HEK293 (cell line): Measurements from ENCODE around the gene ABHD15.
A peak's percentile ranks its signal among the peaks of the same experiment; 100 is the strongest.

ENCODE experiments used
- CTCF ChIA-PET: fragments of 350-600 bp; formaldehyde crosslinking; extraction: SDS; loops from one replicate; lab custom pipeline; 2021; ENCODE audit warnings: antibody characterized with exemption; lab: Yijun Ruan, JAX
- POLR2A ChIA-PET: fragments of 300-600 bp; formaldehyde crosslinking; extraction: SDS; loops from one replicate; lab custom pipeline; 2020; ENCODE audit warnings: antibody characterized with exemption, inconsistent platforms; lab: Yijun Ruan, JAX
- H3K27ac ChIP-seq: fragments of 200-500 bp; sonication (Bioruptor generic); 2 replicates; pipeline ENCODE4 v1.5.1; 2014; ENCODE audit warnings: low read depth, low read length, control low read depth, inconsistent platforms; ENCODE audit errors: extremely low read depth
- H3K36me3 ChIP-seq, 2 experiments: fragments of 200-500 bp in 1 of 2; sonication (Bioruptor generic) in 1 of 2; 1 replicate in 1 of 2; 2 replicates in 1 of 2; pipeline ENCODE4 v1.5.1; 2014 to 2017; ENCODE audit warnings: inconsistent platforms in 2 of 2, low read length in 2 of 2; ENCODE audit not compliant: control insufficient read depth in 2 of 2, insufficient read depth in 1 of 2
- H3K4me1 ChIP-seq: fragments of 200-500 bp; sonication (Bioruptor generic); 2 replicates; pipeline ENCODE4 v1.5.1; 2014; ENCODE audit warnings: mild to moderate bottlenecking, low read length, inconsistent platforms; ENCODE audit not compliant: control insufficient read depth, insufficient read depth
- H3K4me3 ChIP-seq: 2 replicates; pipeline ENCODE4 v1.5.1; 2011; ENCODE audit warnings: low read depth, mild to moderate bottlenecking, control low read depth, low read length, moderate library complexity
- H3K9me3 ChIP-seq: fragments of 200-500 bp; sonication (Bioruptor generic); 2 replicates; pipeline ENCODE4 v1.5.1; 2014; ENCODE audit warnings: low read depth, low read length, inconsistent platforms; ENCODE audit not compliant: control insufficient read depth, insufficient read depth
- HOXA7 ChIP-seq: sonication (generic); formaldehyde crosslinking; IDR thresholded peaks from 2 replicates; pipeline ENCODE4 v1.8.1; 2022; ENCODE audit warnings: missing genetic modification reagents, borderline replicate concordance
- IKZF3 ChIP-seq: fragments of 450-650 bp; IDR thresholded peaks from 2 replicates; pipeline ENCODE4 v1.5.0; 2018; ENCODE audit warnings: missing biosample characterization, mild to moderate bottlenecking, missing genetic modification characterization, moderate library complexity
- PRDM4 ChIP-seq: fragments of 450-650 bp; formaldehyde crosslinking; IDR thresholded peaks from 2 replicates; pipeline ENCODE4 v1.5.1; 2017; ENCODE audit warnings: missing biosample characterization, missing genetic modification characterization
- SP3 ChIP-seq: fragments of 450-650 bp; formaldehyde crosslinking; IDR thresholded peaks from 2 replicates; pipeline ENCODE4 v1.5.1; 2016; ENCODE audit warnings: missing biosample characterization, missing genetic modification characterization
- SP7 ChIP-seq: fragments of 450-650 bp; formaldehyde crosslinking; IDR thresholded peaks from 2 replicates; pipeline ENCODE4 v1.5.1; 2016; ENCODE audit warnings: missing biosample characterization, missing genetic modification characterization
- WT1 ChIP-seq: fragments of 450-650 bp; formaldehyde crosslinking; IDR thresholded peaks from 2 replicates; pipeline ENCODE4 v1.5.1; 2016; ENCODE audit warnings: missing biosample characterization, missing genetic modification characterization
- ZBTB17 ChIP-seq: fragments of 450-650 bp; formaldehyde crosslinking; IDR thresholded peaks from 2 replicates; pipeline ENCODE4 v1.5.1; 2016; ENCODE audit warnings: missing biosample characterization, missing genetic modification characterization
- ZFP3 ChIP-seq: fragments of 450-650 bp; formaldehyde crosslinking; IDR thresholded peaks from 2 replicates; pipeline ENCODE4 v1.5.1; 2016; ENCODE audit warnings: low read depth, missing biosample characterization, missing genetic modification characterization
- ZNF10 ChIP-seq: fragments of 450-650 bp; formaldehyde crosslinking; IDR thresholded peaks from 2 replicates; pipeline ENCODE4 v1.5.1; 2017; ENCODE audit warnings: missing biosample characterization, missing genetic modification characterization
- ZNF202 ChIP-seq: fragments of 450-650 bp; formaldehyde crosslinking; IDR thresholded peaks from 2 replicates; pipeline ENCODE4 v1.5.1; 2016; ENCODE audit warnings: missing biosample characterization, missing genetic modification characterization, borderline replicate concordance
- ZNF223 ChIP-seq: fragments of 450-650 bp; formaldehyde crosslinking; IDR thresholded peaks from 2 replicates; pipeline ENCODE4 v1.5.1; 2016; ENCODE audit warnings: missing biosample characterization, missing genetic modification characterization
- ZNF488 ChIP-seq: fragments of 450-650 bp; formaldehyde crosslinking; IDR thresholded peaks from 2 replicates; pipeline ENCODE4 v1.5.1; 2016; ENCODE audit warnings: missing biosample characterization, missing genetic modification characterization
- ZNF629 ChIP-seq: fragments of 450-650 bp; formaldehyde crosslinking; IDR thresholded peaks from 2 replicates; pipeline ENCODE4 v1.5.1; 2017; ENCODE audit warnings: missing biosample characterization, missing genetic modification characterization
- ZNF670 ChIP-seq: fragments of 450-650 bp; formaldehyde crosslinking; IDR thresholded peaks from 2 replicates; pipeline ENCODE4 v1.5.1; 2016; ENCODE audit warnings: missing biosample characterization, missing genetic modification characterization, low read depth
- ZNF776 ChIP-seq: fragments of 450-650 bp; formaldehyde crosslinking; IDR thresholded peaks from 2 replicates; pipeline ENCODE4 v1.5.0; 2017; ENCODE audit warnings: missing biosample characterization, missing genetic modification characterization, borderline replicate concordance
- ZNF792 ChIP-seq: fragments of 450-650 bp; formaldehyde crosslinking; IDR thresholded peaks from 2 replicates; pipeline ENCODE4 v1.5.1; 2016; ENCODE audit warnings: missing biosample characterization, missing genetic modification characterization
- ZNF837 ChIP-seq: fragments of 450-650 bp; formaldehyde crosslinking; IDR thresholded peaks from 2 replicates; pipeline ENCODE4 v1.5.1; 2016; ENCODE audit warnings: missing biosample characterization, missing genetic modification characterization
- TF ChIP-seq, protein P1 (sequence below): fragments of 450-650 bp; formaldehyde crosslinking; IDR thresholded peaks from 2 replicates; pipeline ENCODE4 v1.5.1; 2016; ENCODE audit warnings: missing biosample characterization, missing genetic modification characterization
- TF ChIP-seq, protein P2 (sequence below): fragments of 450-650 bp; formaldehyde crosslinking; IDR thresholded peaks from 2 replicates; pipeline ENCODE4 v1.5.1; 2016; ENCODE audit warnings: missing biosample characterization, missing genetic modification characterization, low read depth
- TF ChIP-seq, protein P3 (sequence below): fragments of 450-650 bp; formaldehyde crosslinking; IDR thresholded peaks from 2 replicates; pipeline ENCODE4 v1.5.1; 2016; ENCODE audit warnings: missing biosample characterization, missing genetic modification characterization

The ABHD15 gene

GRCh38 chr17:29613856-29614255, 47.0 kb upstream of the ABHD15 start (continued):
- TF ChIP-seq HOXA7 (CRISPR knock-in tag) (no peak), ZNF670 (tag by site-specific recombination) (no peak)
- TF ChIP-seq, all 188 proteins: peak for 0

DNA sequence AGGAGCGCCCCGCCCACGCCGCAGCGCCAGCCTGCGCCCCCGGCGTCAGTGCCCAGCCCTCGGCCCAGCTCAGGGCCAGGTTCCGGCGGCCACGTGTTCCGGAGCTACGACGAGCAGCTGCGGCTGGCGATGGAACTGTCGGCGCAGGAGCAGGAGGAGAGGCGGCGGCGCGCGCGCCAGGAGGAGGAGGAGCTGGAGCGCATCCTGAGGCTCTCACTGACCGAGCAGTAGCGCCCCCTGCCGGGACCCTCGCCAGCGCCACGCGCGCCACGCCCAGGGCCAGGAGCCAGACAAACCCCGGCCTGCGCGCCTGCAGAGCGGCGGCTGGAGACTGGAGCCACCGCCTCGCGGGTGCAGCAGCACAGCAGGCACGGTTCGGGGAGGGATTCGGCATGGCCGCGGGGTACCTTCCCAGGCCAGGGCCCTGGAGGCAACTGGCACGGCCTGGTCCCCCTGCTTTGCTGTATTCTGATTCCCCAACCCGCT, 46.6 kb upstream of the ABHD15 start:
- CTCF ChIA-PET: interaction anchor here (0.6 to 1.1 kb wide), 2 partner anchors 20 to 93 kb away, joined by 4 to 5 read pairs; partner anchors contain the start of gene ANKRD13B
- Histone ChIP-seq H3K36me3 (peaks cover 0 to 45% of the 10 kb centered on the region in 2 experiments; a peak in 1 of 3 replicates), H3K4me3 (no peak overlapping the region), H3K27ac (no peak overlapping the region), H3K4me1 (no peaks in the 10 kb centered on the region), H3K9me3 (no peaks in the 10 kb centered on the region)
- TF ChIP-seq PRDM4 (tag by site-specific recombination) (no peak), ZFP3 (tag by site-specific recombination) (no peak), IKZF3 (no peak)
- POLR2A ChIA-PET: interaction anchor here (0.7 kb wide), 1 partner anchor 28 kb away, joined by 3 read pairs; no protein-coding TSS in a partner anchor

DNA sequence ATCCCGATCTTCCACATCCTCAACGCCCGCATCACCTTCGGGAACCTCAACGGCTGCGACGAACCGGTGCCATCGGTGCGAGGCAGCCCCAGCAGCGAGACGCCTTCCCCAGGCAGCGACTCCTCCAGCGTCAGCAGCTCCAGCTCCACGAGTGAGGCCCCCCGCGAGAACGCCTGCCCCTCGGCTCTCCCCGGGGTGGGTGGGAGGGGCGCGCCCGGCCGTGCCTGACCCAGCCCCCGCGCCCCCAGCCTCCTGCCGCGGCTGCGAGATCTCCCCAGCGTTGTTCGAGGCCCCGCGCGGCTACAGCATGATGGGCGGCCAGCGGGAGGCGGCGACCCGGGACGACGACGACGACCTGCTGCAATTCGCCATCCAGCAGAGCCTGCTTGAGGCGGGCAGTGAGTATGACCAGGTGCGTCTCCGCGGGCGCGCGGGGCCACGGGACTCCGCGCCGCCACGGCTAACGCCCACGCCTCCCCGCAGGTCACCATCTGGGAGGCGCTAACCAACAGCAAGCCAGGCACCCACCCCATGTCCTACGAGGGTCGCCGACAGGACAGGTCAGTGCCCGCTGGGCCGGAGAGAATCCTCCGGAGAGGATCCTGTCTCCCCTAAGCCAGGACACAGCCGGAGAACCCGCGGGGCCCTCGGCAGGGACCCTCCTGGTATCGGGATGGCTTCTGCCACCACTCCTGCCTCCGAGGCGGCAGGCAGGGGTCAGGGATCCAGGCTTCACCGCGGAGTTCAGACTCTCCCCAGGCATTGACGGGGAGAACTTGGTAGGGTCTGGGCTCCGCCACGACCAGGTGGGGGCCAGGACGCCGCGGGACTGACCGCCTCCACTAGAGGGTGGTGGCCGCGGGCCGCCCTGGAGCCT, 45.8 kb upstream of the ABHD15 start:
- ChIA-PET CTCF (interaction anchor here (0.5 to 1.1 kb wide), 3 partner anchors 20 to 727 kb away, joined by 3 to 5 read pairs (median 3); partner anchors contain the start of gene ANKRD13B), POLR2A (interaction anchor here (0.7 kb wide), 1 partner anchor 27 kb away, joined by 3 read pairs; no protein-coding TSS in a partner anchor)
- no peaks in the 10 kb centered on the region for H3K9me3 ChIP-seq
- H3K36me3 ChIP-seq: peaks cover 0 to 45% of the 10 kb centered on the region in 2 experiments; a peak in 1 of 3 replicates
- no peak overlapping the region for H3K27ac ChIP-seq
- TF ChIP-seq WT1 (tag by site-specific recombination) (no peak), ZNF10 (tag by site-specific recombination) (no peak), ZNF202 (tag by site-specific recombination) (0 out of 2 replicates have a peak, but pooled peaks have one; percentile 10)
- H3K4me3 ChIP-seq: no peak overlapping the region
- no peaks in the 10 kb centered on the region for H3K4me1 ChIP-seq

DNA sequence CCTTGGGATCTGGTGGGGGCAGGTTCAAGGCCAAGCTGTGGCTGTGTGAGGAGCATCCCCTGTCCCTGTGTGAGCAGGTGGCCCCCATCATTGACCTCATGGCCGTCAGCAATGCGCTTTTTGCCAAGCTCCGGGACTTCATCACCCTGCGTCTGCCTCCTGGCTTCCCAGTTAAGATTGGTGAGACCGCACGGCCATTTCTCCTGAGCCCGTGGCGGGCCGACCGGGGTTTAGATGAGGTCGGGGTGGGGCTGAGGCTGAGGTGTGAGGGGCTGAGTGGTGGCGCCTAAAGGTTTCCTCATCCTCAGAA, 45.2 kb upstream of the ABHD15 start:
- no peaks in the 10 kb centered on the region for H3K9me3 ChIP-seq
- no peak overlapping the region for H3K27ac ChIP-seq
- H3K4me1 ChIP-seq: no peaks in the 10 kb centered on the region
- CTCF ChIA-PET: interaction anchor here (0.5 to 0.6 kb wide), 2 partner anchors 252 to 728 kb away, joined by 3 read pairs; no protein-coding TSS in a partner anchor
- POLR2A ChIA-PET: no interaction called here
- H3K4me3 ChIP-seq: no peak overlapping the region
- H3K36me3 ChIP-seq: peaks cover 0 to 45% of the 10 kb centered on the region in 2 experiments; a peak in 1 of 3 replicates
- no peak for TF ChIP-seq ZNF629 (tag by site-specific recombination)
- no peak for TF ChIP-seq ZNF223
- TF ChIP-seq ZNF792 (tag by site-specific recombination): no peak
- TF ChIP-seq, protein P1, sequence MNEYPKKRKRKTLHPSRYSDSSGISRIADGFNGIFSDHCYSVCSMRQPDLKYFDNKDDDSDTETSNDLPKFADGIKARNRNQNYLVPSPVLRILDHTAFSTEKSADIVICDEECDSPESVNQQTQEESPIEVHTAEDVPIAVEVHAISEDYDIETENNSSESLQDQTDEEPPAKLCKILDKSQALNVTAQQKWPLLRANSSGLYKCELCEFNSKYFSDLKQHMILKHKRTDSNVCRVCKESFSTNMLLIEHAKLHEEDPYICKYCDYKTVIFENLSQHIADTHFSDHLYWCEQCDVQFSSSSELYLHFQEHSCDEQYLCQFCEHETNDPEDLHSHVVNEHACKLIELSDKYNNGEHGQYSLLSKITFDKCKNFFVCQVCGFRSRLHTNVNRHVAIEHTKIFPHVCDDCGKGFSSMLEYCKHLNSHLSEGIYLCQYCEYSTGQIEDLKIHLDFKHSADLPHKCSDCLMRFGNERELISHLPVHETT (tag by site-specific recombination): no peak
- no peak for TF ChIP-seq ZNF488 (tag by site-specific recombination)
- no peak for TF ChIP-seq SP7 (tag by site-specific recombination)
- TF ChIP-seq, protein P2, sequence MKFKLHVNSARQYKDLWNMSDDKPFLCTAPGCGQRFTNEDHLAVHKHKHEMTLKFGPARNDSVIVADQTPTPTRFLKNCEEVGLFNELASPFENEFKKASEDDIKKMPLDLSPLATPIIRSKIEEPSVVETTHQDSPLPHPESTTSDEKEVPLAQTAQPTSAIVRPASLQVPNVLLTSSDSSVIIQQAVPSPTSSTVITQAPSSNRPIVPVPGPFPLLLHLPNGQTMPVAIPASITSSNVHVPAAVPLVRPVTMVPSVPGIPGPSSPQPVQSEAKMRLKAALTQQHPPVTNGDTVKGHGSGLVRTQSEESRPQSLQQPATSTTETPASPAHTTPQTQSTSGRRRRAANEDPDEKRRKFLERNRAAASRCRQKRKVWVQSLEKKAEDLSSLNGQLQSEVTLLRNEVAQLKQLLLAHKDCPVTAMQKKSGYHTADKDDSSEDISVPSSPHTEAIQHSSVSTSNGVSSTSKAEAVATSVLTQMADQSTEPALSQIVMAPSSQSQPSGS (tag by site-specific recombination): no peak
- TF ChIP-seq ZNF837: no peak
- TF ChIP-seq ZBTB17: no peak
- no peak for TF ChIP-seq ZNF776 (tag by site-specific recombination)
- TF ChIP-seq, protein P3, sequence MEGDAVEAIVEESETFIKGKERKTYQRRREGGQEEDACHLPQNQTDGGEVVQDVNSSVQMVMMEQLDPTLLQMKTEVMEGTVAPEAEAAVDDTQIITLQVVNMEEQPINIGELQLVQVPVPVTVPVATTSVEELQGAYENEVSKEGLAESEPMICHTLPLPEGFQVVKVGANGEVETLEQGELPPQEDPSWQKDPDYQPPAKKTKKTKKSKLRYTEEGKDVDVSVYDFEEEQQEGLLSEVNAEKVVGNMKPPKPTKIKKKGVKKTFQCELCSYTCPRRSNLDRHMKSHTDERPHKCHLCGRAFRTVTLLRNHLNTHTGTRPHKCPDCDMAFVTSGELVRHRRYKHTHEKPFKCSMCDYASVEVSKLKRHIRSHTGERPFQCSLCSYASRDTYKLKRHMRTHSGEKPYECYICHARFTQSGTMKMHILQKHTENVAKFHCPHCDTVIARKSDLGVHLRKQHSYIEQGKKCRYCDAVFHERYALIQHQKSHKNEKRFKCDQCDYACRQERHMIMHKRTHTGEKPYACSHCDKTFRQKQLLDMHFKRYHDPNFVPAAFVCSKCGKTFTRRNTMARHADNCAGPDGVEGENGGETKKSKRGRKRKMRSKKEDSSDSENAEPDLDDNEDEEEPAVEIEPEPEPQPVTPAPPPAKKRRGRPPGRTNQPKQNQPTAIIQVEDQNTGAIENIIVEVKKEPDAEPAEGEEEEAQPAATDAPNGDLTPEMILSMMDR (tag by site-specific recombination): no peak
- no peak for TF ChIP-seq SP3 (tag by site-specific recombination)
